ENCODE results near the gene PLEKHB2.
"Not testable (repeated sequence)": the region's sequence is repeated elsewhere in the genome, so short reads cannot be mapped to it uniquely, and the experiment has no call there.

DNA sequence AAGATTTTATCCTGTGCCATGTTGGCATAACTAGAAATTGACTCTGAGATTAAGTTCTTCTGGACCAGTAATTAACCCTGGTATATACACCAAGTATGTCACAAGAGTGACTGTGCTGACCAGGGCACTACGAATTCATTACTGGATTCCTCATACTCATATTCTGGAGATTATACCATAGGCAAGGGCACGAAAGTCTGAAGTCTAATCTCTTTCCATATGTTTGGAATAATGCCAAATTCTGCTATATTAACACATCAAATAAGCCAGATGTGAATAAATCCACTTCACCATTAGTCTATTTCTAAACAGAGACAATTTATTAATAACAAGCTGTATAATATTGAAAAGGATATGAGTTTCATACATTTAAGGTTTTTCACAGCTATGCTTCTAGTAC, 91.0 kb downstream of the PLEKHB2 start:
- TF ChIP-seq, protein P1, sequence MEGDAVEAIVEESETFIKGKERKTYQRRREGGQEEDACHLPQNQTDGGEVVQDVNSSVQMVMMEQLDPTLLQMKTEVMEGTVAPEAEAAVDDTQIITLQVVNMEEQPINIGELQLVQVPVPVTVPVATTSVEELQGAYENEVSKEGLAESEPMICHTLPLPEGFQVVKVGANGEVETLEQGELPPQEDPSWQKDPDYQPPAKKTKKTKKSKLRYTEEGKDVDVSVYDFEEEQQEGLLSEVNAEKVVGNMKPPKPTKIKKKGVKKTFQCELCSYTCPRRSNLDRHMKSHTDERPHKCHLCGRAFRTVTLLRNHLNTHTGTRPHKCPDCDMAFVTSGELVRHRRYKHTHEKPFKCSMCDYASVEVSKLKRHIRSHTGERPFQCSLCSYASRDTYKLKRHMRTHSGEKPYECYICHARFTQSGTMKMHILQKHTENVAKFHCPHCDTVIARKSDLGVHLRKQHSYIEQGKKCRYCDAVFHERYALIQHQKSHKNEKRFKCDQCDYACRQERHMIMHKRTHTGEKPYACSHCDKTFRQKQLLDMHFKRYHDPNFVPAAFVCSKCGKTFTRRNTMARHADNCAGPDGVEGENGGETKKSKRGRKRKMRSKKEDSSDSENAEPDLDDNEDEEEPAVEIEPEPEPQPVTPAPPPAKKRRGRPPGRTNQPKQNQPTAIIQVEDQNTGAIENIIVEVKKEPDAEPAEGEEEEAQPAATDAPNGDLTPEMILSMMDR (IDR thresholded peaks at IDR 0.05; ENCODE audit: borderline replicate concordance, extremely low read depth, low read length, poor library complexity, severe bottlenecking) = not testable (repeated sequence)
- not testable (repeated sequence) for TF ChIP-seq EZH2 (IDR thresholded peaks at IDR 0.05; ENCODE audit: borderline replicate concordance, low read depth, low read length, severe bottlenecking)
